NCI-H1694 (cell line): Measurements from ENCODE around the gene RBFOX2.

ENCODE experiments used
- DNase-seq: peaks from one replicate; lab custom pipeline; 2025; lab: John Stamatoyannopoulos, UW

RBFOX2 gene

DNA sequence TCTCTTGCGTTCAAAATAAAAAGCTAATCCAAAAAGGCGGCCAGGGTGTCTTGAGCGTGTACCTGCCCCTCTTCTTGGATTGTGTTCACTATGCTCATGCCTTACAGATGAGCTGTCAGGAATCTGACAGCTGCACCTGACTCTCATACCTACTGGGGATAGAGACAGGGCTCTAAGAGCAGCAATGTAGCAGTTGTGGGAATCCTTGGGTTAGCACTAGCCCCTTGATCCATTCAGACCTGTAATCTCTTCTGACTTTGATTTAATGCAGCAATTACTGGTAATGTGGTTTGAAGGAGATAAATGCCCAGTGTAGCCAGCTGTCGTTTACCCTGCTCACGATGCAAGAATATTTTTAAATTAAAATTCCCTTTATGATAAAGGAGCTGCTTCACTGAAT is 165.2 kb downstream of the RBFOX2 start:
- DNase-seq = no peak

- no peak for DNase-seq
These were observed 165.9 kb downstream of the RBFOX2 start for GRCh38 chr22:35862697-35863096.

- no peak for DNase-seq
These were observed 167.2 kb downstream of the RBFOX2 start for GRCh38 chr22:35861451-35861850.

DNA sequence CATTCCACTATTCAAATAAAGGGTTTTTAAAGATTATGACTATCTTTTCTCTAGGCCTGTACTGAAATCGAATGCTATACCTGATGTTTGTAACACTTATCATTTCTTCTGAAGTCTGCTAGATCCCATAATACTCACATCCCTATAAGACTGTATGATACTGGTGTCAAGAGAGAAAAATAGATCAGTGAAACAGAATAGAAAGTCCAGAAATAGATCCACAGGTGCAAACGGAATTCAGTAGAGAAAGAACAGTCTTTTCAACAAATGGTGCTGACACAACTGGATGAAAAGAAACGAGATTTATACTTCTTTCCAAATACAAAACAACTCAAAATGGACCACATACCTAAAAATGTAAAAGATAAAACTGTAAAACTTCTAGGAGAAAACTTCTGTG is 167.8 kb downstream of the RBFOX2 start:
- no peak for DNase-seq

- no peak for DNase-seq
These were observed 168.4 kb downstream of the RBFOX2 start for GRCh38 chr22:35860087-35860733.

GRCh38 chr22:35854334-35854733 is 174.3 kb downstream of the RBFOX2 start:
- DNase-seq = no peak

GRCh38 chr22:35852076-35852475 is 176.5 kb downstream of the RBFOX2 start:
- no peak for DNase-seq

DNA sequence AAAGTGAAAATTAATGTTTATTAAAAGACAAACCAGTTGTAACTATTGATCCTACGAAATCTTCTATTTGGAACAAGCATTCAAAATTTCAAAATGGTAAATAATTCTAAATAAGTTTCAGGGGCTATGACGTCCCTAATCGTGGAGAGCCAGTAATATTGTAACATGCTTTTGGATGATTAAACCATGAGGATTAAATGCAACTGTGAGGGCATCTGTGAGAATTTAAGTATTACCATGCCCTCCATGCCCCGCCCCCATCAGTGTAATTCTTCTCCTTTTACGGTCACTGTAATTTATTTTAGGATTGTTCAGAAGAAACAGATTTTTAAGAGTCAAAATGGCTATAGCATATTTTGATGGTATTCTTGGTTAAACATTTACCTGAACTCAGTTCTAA is 177.8 kb downstream of the RBFOX2 start:
- DNase-seq = no peak

GRCh38 chr22:35846804-35847203 is 181.8 kb downstream of the RBFOX2 start:
- DNase-seq = no peak

GRCh38 chr22:35844886-35845285 is 183.7 kb downstream of the RBFOX2 start:
- no peak for DNase-seq

GRCh38 chr22:35842954-35843353 is 185.7 kb downstream of the RBFOX2 start:
- DNase-seq = no peak

- DNase-seq = no peak
These were observed 186.1 kb downstream of the RBFOX2 start for GRCh38 chr22:35842519-35842913.

DNA sequence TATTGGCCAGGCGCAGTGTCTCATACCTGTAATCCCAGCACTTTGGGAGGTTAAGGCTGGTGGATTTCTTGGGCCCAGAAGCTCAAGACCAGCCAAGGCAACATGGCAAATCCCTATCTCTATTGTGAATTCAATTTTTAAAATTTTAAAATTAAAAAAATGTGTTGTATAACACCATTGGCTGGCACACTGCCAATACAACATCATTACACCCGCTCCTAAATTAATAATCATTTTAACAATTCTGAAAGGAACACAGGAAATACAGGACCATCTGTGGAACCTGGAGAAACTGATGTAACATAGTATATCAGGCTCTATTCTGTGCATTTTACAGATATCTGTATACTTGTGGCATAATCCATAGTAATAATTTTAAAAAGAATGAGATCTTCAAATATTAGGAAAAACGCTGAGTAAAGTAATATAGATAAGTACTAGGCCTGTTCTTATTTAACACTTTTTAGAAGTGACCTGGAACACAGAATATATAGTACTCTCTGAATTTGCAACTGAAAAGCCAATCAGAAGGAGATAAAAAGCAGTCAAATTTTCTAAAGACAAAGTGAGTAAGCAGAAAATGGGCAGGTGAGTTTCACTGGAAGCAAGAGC is 186.6 kb downstream of the RBFOX2 start:
- no peak for DNase-seq

GRCh38 chr22:35840302-35840739 is 188.3 kb downstream of the RBFOX2 start:
- DNase-seq = peak; percentile 96

DNA sequence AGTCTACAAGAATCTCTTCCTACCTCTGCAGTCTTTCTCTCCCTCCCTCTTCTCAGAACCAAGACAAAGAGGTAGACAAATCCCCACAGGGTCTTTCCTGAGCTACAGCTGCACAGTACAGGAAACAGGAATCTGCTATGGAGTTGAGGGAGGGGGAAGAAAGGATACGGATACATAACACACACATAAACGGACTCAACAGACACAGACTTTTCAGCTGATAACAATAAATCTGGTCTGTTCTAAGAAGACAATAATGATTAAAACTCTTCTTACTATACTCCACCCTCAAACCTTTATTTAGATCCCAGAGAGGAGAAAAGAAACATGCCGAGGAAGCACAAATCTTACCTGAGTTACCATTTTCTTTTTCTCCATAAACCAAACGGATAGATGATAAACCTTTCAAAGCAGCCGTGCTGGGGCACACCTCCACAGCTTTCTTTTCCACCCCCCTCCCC is 188.8 kb downstream of the RBFOX2 start:
- DNase-seq = no peak

DNA sequence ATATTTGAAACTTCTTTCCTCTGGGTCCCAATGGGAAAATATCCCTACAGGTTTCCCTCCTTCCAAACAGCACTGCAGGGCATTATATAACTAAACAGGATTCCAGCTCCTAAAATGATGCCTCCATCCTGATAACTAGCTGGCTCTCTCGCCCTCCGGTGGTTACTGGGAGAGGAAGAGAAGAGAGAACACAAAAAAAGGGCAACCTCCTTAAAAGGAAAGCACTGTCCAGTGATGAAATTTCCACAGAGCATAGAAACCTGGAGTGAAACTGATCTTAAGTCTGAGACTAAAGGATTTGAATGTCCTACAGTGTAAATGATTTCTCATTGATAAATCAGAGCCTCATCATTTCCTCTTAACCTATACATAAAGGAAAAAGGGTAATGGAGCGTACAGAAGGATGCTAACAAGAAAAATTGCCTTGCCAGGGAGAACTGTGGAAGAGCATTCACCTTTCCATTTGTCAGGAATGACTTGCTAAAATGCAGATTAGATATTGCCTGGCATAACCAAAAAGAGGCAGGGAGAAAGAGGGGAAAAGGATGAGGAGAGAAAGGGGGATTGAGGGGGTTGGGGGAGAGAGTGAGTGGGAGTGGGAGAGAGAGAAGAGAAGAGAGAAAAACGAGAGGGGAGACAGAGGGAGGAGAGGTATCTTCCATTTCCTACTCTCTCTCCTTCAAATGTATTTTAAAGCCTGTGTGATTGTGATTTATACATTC is 189.6 kb downstream of the RBFOX2 start:
- DNase-seq = peak; percentile 36

- DNase-seq = no peak
These were observed 191.4 kb downstream of the RBFOX2 start for GRCh38 chr22:35837101-35837727.

- peak; percentile 46 for DNase-seq
These were observed 192.5 kb downstream of the RBFOX2 start for GRCh38 chr22:35835998-35836691.

GRCh38 chr22:35835267-35835997 is 193.2 kb downstream of the RBFOX2 start:
- DNase-seq = no peak

DNA sequence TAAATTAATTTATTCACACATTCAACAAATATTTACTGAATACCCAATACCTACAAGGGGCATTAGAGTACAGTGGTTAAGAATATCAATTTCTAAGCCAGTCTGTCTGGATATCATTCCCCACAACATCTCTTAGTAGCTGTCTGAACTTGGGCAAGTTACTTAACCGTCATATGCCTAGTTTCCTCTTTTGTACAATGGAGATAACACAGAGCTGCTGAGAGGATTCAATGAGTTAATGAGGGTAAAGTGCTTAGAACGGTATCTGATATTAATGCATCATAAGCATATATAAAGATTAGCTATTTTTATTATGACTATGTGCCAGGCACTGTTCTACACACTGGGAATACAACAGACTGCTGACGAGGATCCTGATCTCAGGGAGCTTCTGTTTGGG is 194.6 kb downstream of the RBFOX2 start:
- DNase-seq = no peak

- DNase-seq = no peak
These were observed 198.3 kb downstream of the RBFOX2 start for GRCh38 chr22:35830305-35830704.
